Astrocyte of the hippocampus (primary cell): ENCODE data around the gene KLHL40.
"Not testable (repeated sequence)": the region's sequence is repeated elsewhere in the genome, so short reads cannot be mapped to it uniquely, and the experiment has no call there.

Experiments
- DNase-seq: peaks from one replicate; pipeline ENCODE4 v3.0.0; 2011; ENCODE audit warnings: low read depth, low spot score

The KLHL40 gene

GRCh38 chr3:42722442-42722841 is 37.1 kb downstream of the KLHL40 start:
- DNase-seq, result not testable (repeated sequence)

- no peak for DNase-seq
Observed at GRCh38 chr3:42723219-42723618, 37.9 kb downstream of the KLHL40 start.

- DNase-seq, result no peak
Observed at GRCh38 chr3:42725454-42725853, 40.1 kb downstream of the KLHL40 start.

GRCh38 chr3:42728056-42728455 is 42.7 kb downstream of the KLHL40 start:
- no peak for DNase-seq

- DNase-seq, result no peak
Observed at GRCh38 chr3:42728668-42729364, 43.5 kb downstream of the KLHL40 start.

- no peak for DNase-seq
Observed at GRCh38 chr3:42729404-42730145, 44.2 kb downstream of the KLHL40 start.

GRCh38 chr3:42730294-42730693 is 45.0 kb downstream of the KLHL40 start:
- DNase-seq, result no peak

- DNase-seq, result no peak
Observed at GRCh38 chr3:42730706-42731420, 45.5 kb downstream of the KLHL40 start.

GRCh38 chr3:42731476-42732195 is 46.3 kb downstream of the KLHL40 start:
- no peak for DNase-seq

GRCh38 chr3:42732196-42732828 is 47.0 kb downstream of the KLHL40 start:
- DNase-seq, result no peak

- no peak for DNase-seq
Observed at GRCh38 chr3:42732829-42733459, 47.6 kb downstream of the KLHL40 start.

GRCh38 chr3:42733501-42734262 is 48.3 kb downstream of the KLHL40 start:
- no peak for DNase-seq

GRCh38 chr3:42734263-42734860 is 49.0 kb downstream of the KLHL40 start:
- DNase-seq, result no peak

GRCh38 chr3:42735019-42735418 is 49.7 kb downstream of the KLHL40 start:
- DNase-seq, result no peak

- DNase-seq, result no peak
Observed at GRCh38 chr3:42735615-42736014, 50.3 kb downstream of the KLHL40 start.

GRCh38 chr3:42736081-42736480 is 50.7 kb downstream of the KLHL40 start:
- no peak for DNase-seq

- no peak for DNase-seq
Observed at GRCh38 chr3:42736531-42736930, 51.2 kb downstream of the KLHL40 start.

GRCh38 chr3:42739401-42740158 is 54.2 kb downstream of the KLHL40 start:
- no peak for DNase-seq

GRCh38 chr3:42741796-42742195 is 56.5 kb downstream of the KLHL40 start:
- DNase-seq, result no peak
